ENCODE data around the gene FOXN4. TPM values are rescaled to one million over a fixed set of nuclear protein-coding genes. Genes with fewer than 3 reads are reported as not detected.

Gene FOXN4
- total and polyA plus RNA-seq, 2 donors (not counting 1 experiment from before 2014, with no cell fraction given), result not detected

- Histone ChIP-seq H3K36me3 (ENCODE audit: control insufficient read depth, insufficient read depth, low read length) (no peaks in the 10 kb centered on the region), H3K9me3 (ENCODE audit: control insufficient read depth, insufficient read depth, low read depth, low read length) (no peaks in the 10 kb centered on the region), H3K9ac (ENCODE audit: insufficient read depth, low read length) (no peak overlapping the region), H4K20me1 (ENCODE audit: control insufficient read depth, extremely low read depth, insufficient read depth, low read length) (no peaks in the 10 kb centered on the region), H3K79me2 (ENCODE audit: control insufficient read depth, insufficient read depth, low read length) (no peaks in the 10 kb centered on the region), H3K27me3 (ENCODE audit: control insufficient read depth, insufficient read depth, low read length) (no peaks in the 10 kb centered on the region), H3K4me2 (ENCODE audit: extremely low read depth, insufficient read depth, low read length) (no peak overlapping the region), H3K4me1 (ENCODE audit: control insufficient read depth, extremely low read depth, insufficient read depth, low read length) (no peaks in the 10 kb centered on the region), H3K27ac (ENCODE audit: insufficient read depth, low read length) (no peak overlapping the region), H3K4me3 (replicated peaks in 1 of 4; ENCODE audit: control extremely low read depth in 1 of 4, insufficient read depth in 1 of 4, low read depth in 3 of 4, low read length in 4 of 4) (no peak overlapping the region), H2AFZ (ENCODE audit: low read length) (no peak overlapping the region)
- DNase-seq (ENCODE audit: low read depth in 2 of 2), result no peak
- no peak for TF ChIP-seq EZH2 (IDR thresholded peaks at IDR 0.05; ENCODE audit: low read length, missing control alignments)
- TF ChIP-seq, protein P1, sequence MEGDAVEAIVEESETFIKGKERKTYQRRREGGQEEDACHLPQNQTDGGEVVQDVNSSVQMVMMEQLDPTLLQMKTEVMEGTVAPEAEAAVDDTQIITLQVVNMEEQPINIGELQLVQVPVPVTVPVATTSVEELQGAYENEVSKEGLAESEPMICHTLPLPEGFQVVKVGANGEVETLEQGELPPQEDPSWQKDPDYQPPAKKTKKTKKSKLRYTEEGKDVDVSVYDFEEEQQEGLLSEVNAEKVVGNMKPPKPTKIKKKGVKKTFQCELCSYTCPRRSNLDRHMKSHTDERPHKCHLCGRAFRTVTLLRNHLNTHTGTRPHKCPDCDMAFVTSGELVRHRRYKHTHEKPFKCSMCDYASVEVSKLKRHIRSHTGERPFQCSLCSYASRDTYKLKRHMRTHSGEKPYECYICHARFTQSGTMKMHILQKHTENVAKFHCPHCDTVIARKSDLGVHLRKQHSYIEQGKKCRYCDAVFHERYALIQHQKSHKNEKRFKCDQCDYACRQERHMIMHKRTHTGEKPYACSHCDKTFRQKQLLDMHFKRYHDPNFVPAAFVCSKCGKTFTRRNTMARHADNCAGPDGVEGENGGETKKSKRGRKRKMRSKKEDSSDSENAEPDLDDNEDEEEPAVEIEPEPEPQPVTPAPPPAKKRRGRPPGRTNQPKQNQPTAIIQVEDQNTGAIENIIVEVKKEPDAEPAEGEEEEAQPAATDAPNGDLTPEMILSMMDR (conservative IDR thresholded peaks at IDR 0.05 in 1 of 2, IDR thresholded peaks at IDR 0.05 in 1 of 2; ENCODE audit: low read depth in 1 of 2, low read length in 2 of 2), result no peak
Observed at GRCh38 chr12:109278912-109279311, 30.2 kb downstream of the FOXN4 start.

DNA sequence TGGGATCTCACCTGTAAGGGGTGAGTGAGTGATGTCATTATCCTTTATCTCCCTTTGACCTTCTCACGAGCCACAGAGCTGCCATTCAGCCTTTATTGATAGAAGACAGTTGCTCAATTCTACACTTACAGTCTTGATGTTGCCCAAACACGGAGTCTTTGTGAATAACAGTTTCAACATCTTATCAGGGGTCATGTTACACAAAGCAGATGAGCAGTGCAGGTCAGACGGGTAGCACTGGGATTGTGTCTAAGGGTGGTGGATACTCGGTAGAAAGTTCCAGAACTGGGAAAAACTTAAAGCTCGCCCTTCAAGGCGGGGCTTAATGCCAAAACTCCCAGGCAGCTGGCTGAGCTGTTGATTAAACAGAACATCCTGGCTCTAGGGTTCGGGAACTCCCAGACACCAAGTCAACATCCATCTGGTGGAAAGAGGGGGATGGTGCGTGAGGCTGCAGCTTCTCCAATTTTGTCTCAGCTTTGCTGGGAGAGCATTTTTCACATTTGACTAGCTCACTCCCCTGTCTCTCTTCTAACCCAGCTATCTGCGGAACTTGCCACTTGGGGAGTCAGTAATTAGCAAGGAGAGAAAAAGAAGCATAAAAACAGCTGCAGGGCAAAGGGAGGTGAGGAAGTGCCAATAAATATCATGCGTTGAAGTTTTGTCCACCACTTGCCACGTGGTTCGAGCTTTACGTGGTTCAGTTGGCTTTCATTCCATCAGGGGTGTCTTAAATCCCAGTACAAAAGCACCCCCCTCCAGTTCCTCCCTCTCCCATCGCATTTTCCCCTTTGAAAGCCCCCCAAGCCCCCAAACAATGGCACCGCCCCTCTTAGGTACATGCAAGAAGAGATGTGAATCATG lies 31.0 kb downstream of the FOXN4 start:
- Histone ChIP-seq H3K36me3 (ENCODE audit: control insufficient read depth, insufficient read depth, low read length) (no peaks in the 10 kb centered on the region), H3K27ac (ENCODE audit: insufficient read depth, low read length) (no peak overlapping the region), H3K9me3 (ENCODE audit: control insufficient read depth, insufficient read depth, low read depth, low read length) (no peaks in the 10 kb centered on the region), H3K4me2 (ENCODE audit: extremely low read depth, insufficient read depth, low read length) (no peak overlapping the region), H4K20me1 (ENCODE audit: control insufficient read depth, extremely low read depth, insufficient read depth, low read length) (no peaks in the 10 kb centered on the region), H3K27me3 (ENCODE audit: control insufficient read depth, insufficient read depth, low read length) (no peaks in the 10 kb centered on the region), H3K79me2 (ENCODE audit: control insufficient read depth, insufficient read depth, low read length) (no peaks in the 10 kb centered on the region), H3K4me1 (ENCODE audit: control insufficient read depth, extremely low read depth, insufficient read depth, low read length) (no peaks in the 10 kb centered on the region), H2AFZ (ENCODE audit: low read length) (no peak overlapping the region), H3K4me3 (replicated peaks in 1 of 4; ENCODE audit: control extremely low read depth in 1 of 4, insufficient read depth in 1 of 4, low read depth in 3 of 4, low read length in 4 of 4) (no peak overlapping the region), H3K9ac (ENCODE audit: insufficient read depth, low read length) (no peak overlapping the region)
- DNase-seq (ENCODE audit: low read depth in 2 of 2), result peak in 1 of 2 donors; percentile 41
- TF ChIP-seq, protein P1 (conservative IDR thresholded peaks at IDR 0.05 in 1 of 2, IDR thresholded peaks at IDR 0.05 in 1 of 2; ENCODE audit: low read depth in 1 of 2, low read length in 2 of 2), result no peak
- no peak for TF ChIP-seq EZH2 (IDR thresholded peaks at IDR 0.05; ENCODE audit: low read length, missing control alignments)

- no peaks in the 10 kb centered on the region for H3K4me1 ChIP-seq (ENCODE audit: control insufficient read depth, extremely low read depth, insufficient read depth, low read length)
- TF ChIP-seq, protein P1 (conservative IDR thresholded peaks at IDR 0.05 in 1 of 2, IDR thresholded peaks at IDR 0.05 in 1 of 2; ENCODE audit: low read depth in 1 of 2, low read length in 2 of 2), result no peak
- TF ChIP-seq EZH2 (IDR thresholded peaks at IDR 0.05; ENCODE audit: low read length, missing control alignments), result no peak
- DNase-seq (ENCODE audit: low read depth in 2 of 2), result no peak
- H3K36me3 ChIP-seq (ENCODE audit: control insufficient read depth, insufficient read depth, low read length), result no peaks in the 10 kb centered on the region
- H3K27me3 ChIP-seq (ENCODE audit: control insufficient read depth, insufficient read depth, low read length), result no peaks in the 10 kb centered on the region
- no peaks in the 10 kb centered on the region for H3K9me3 ChIP-seq (ENCODE audit: control insufficient read depth, insufficient read depth, low read depth, low read length)
- no peak overlapping the region for H2AFZ ChIP-seq (ENCODE audit: low read length)
- no peak overlapping the region for H3K4me3 ChIP-seq (replicated peaks in 1 of 4; ENCODE audit: control extremely low read depth in 1 of 4, insufficient read depth in 1 of 4, low read depth in 3 of 4, low read length in 4 of 4)
- H3K27ac ChIP-seq (ENCODE audit: insufficient read depth, low read length), result no peak overlapping the region
- H3K9ac ChIP-seq (ENCODE audit: insufficient read depth, low read length), result no peak overlapping the region
- no peak overlapping the region for H3K4me2 ChIP-seq (ENCODE audit: extremely low read depth, insufficient read depth, low read length)
- no peaks in the 10 kb centered on the region for H3K79me2 ChIP-seq (ENCODE audit: control insufficient read depth, insufficient read depth, low read length)
- H4K20me1 ChIP-seq (ENCODE audit: control insufficient read depth, extremely low read depth, insufficient read depth, low read length), result no peaks in the 10 kb centered on the region
Observed at GRCh38 chr12:109277255-109277898, 31.7 kb downstream of the FOXN4 start.

Measured in fibroblast of lung (primary cell).